DOHH2 (cell line): ENCODE measurements around the gene AQP12A.

Source experiments
- H3F3A ChIP-seq: fragments of 200-600 bp; sonication (generic), shearing (Covaris generic); 2 replicates; pipeline ENCODE4 v1.6.0; 2016; ENCODE audit warnings: antibody characterized with exemption, mild to moderate bottlenecking; ENCODE audit not compliant: control insufficient read depth, insufficient read depth
- H3K27ac ChIP-seq: fragments of 200-600 bp; sonication (generic); 2 replicates; pipeline ENCODE4 v1.5.1; 2014; ENCODE audit warnings: low read depth, mild to moderate bottlenecking, low read length, moderate library complexity
- H3K27me3 ChIP-seq: fragments of 200-600 bp; sonication (generic); 2 replicates; pipeline ENCODE4 v1.6.1; 2014; ENCODE audit warnings: mild to moderate bottlenecking, low read length, mixed read lengths; ENCODE audit not compliant: control insufficient read depth
- H3K36me3 ChIP-seq: fragments of 200-600 bp; sonication (generic); 2 replicates; pipeline ENCODE4 v1.6.1; 2014; ENCODE audit warnings: mild to moderate bottlenecking, low read length, moderate library complexity, mixed read lengths; ENCODE audit not compliant: control insufficient read depth
- H3K4me1 ChIP-seq: fragments of 200-600 bp; sonication (generic); 2 replicates; pipeline ENCODE4 v1.6.1; 2014; ENCODE audit warnings: mild to moderate bottlenecking, low read length, mixed read lengths; ENCODE audit not compliant: control insufficient read depth
- H3K4me2 ChIP-seq: fragments of 200-600 bp; sonication (generic); 2 replicates; pipeline ENCODE4 v1.6.0; 2014; ENCODE audit warnings: mild to moderate bottlenecking, low read length, moderate library complexity
- H3K4me3 ChIP-seq: fragments of 200-600 bp; sonication (generic); 2 replicates; pipeline ENCODE4 v1.5.1; 2014; ENCODE audit warnings: mild to moderate bottlenecking, low read length, mixed read lengths
- H3K79me2 ChIP-seq: fragments of 200-600 bp; sonication (generic); 2 replicates; pipeline ENCODE4 v1.6.1; 2014; ENCODE audit warnings: mild to moderate bottlenecking, low read length, mixed read lengths; ENCODE audit not compliant: control insufficient read depth
- H3K9me2 ChIP-seq: fragments of 200-600 bp; sonication (generic); replicated peaks from 2 replicates; pipeline ENCODE4 v1.6.1; 2014; ENCODE audit warnings: mild to moderate bottlenecking, low read length, mixed read lengths; ENCODE audit not compliant: control insufficient read depth
- H3K9me3 ChIP-seq: fragments of 200-600 bp; sonication (generic); 2 replicates; pipeline ENCODE4 v1.6.1; 2014; ENCODE audit warnings: antibody characterized with exemption, low read length, mixed read lengths; ENCODE audit not compliant: control insufficient read depth, insufficient read depth
- H4K20me1 ChIP-seq: fragments of 200-600 bp; sonication (generic); 2 replicates; pipeline ENCODE4 v1.6.0; 2014; ENCODE audit warnings: low read depth, mild to moderate bottlenecking, antibody characterized with exemption, low read length, moderate library complexity; ENCODE audit not compliant: control insufficient read depth, insufficient read depth
- CTCF ChIP-seq: fragments of 200-600 bp; sonication (generic); IDR thresholded peaks from one replicate; pipeline ENCODE4 v1.5.1; 2014; ENCODE audit warnings: antibody characterized with exemption, mild to moderate bottlenecking, low read depth, low read length; ENCODE audit not compliant: poor library complexity, severe bottlenecking
- EZH2phosphoT487 ChIP-seq: fragments of 200-600 bp; sonication (generic); IDR thresholded peaks from 2 replicates; pipeline ENCODE4 v1.6.1; 2017; ENCODE audit warnings: borderline replicate concordance, mild to moderate bottlenecking, antibody characterized with exemption, low read length, moderate library complexity, mixed read lengths

Gene AQP12A

GRCh38 chr2:240648155-240648649 lies 43.5 kb upstream of the AQP12A start:
- H3K27me3 ChIP-seq: peaks cover 9% of the 10 kb centered on the region; the same call in 1 of the 2 replicates

GRCh38 chr2:240648650-240649275 lies 42.9 kb upstream of the AQP12A start:
- H3K4me3 ChIP-seq: no peak overlapping the region
- H3K9me2 ChIP-seq: no peaks in the 10 kb centered on the region
- H3K27ac ChIP-seq: no peak overlapping the region
- no peaks in the 10 kb centered on the region for H3K4me1 ChIP-seq
- H3K79me2 ChIP-seq: no peaks in the 10 kb centered on the region
- H3K27me3 ChIP-seq: peaks cover 9% of the 10 kb centered on the region; the same call in 1 of the 2 replicates
- no peaks in the 10 kb centered on the region for H3F3A ChIP-seq
- H3K9me3 ChIP-seq: no peaks in the 10 kb centered on the region
- H3K4me2 ChIP-seq: no peak overlapping the region
- no peaks in the 10 kb centered on the region for H3K36me3 ChIP-seq
- TF ChIP-seq CTCF (no peak), EZH2phosphoT487 (no peak)
- H4K20me1 ChIP-seq: no peaks in the 10 kb centered on the region

More at GRCh38 chr2:240648155-240648649, 43.5 kb upstream of the AQP12A start:
- no peaks in the 10 kb centered on the region for H3K79me2 ChIP-seq
- no peaks in the 10 kb centered on the region for H3K9me2 ChIP-seq
- no peaks in the 10 kb centered on the region for H4K20me1 ChIP-seq
- no peaks in the 10 kb centered on the region for H3K9me3 ChIP-seq
- no peaks in the 10 kb centered on the region for H3K36me3 ChIP-seq
- no peaks in the 10 kb centered on the region for H3F3A ChIP-seq
- H3K4me2 ChIP-seq: no peak overlapping the region
- no peaks in the 10 kb centered on the region for H3K4me1 ChIP-seq
- H3K4me3 ChIP-seq: no peak overlapping the region
- TF ChIP-seq EZH2phosphoT487 (no peak), CTCF (no peak)
- H3K27ac ChIP-seq: no peak overlapping the region

GRCh38 chr2:240649331-240649730 lies 42.3 kb upstream of the AQP12A start:
- H3K9me3 ChIP-seq: no peaks in the 10 kb centered on the region
- H3K79me2 ChIP-seq: no peaks in the 10 kb centered on the region
- no peak overlapping the region for H3K4me2 ChIP-seq
- no peaks in the 10 kb centered on the region for H4K20me1 ChIP-seq
- no peak for TF ChIP-seq EZH2phosphoT487
- no peak for TF ChIP-seq CTCF
- peaks cover 9% of the 10 kb centered on the region; the same call in 1 of the 2 replicates for H3K27me3 ChIP-seq
- no peaks in the 10 kb centered on the region for H3K9me2 ChIP-seq
- no peak overlapping the region for H3K27ac ChIP-seq
- no peak overlapping the region for H3K4me3 ChIP-seq
- H3K4me1 ChIP-seq: no peaks in the 10 kb centered on the region
- H3K36me3 ChIP-seq: no peaks in the 10 kb centered on the region
- no peaks in the 10 kb centered on the region for H3F3A ChIP-seq
